HG03571 (cell line): ENCODE results near the gene MAGI2.
"Not testable (repeated sequence)": the region's sequence is repeated elsewhere in the genome, so short reads cannot be mapped to it uniquely, and the experiment has no call there.

Source experiments
- ATAC-seq: cut with Tn5 transposase; IDR thresholded peaks from one replicate; pipeline ENCODE4 v1.9.1; 2021; ENCODE audit not compliant: unreplicated experiment

The MAGI2 gene

DNA sequence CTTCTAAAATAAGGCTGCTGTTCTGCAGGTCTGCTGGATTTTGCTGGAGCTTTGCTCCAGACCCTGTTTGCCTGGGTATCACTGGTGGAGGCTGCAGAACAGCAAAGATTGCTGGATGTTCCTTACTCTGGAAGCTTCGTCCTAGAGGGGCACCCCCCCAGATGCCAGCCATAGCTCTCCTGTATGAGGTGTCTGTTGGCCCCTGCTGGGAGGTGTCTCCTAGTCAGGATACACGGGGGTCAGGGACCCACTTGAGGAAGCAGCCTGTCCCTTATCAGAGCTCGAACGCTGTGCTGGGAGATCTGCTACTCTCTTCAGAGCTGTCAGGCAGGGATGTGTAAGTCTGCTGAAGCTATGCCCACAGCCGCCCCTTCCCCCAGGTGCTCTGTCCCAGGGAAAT lies 382.3 kb downstream of the MAGI2 start:
- ATAC-seq = not testable (repeated sequence)

- ATAC-seq = no peak
Observed at GRCh38 chr7:79064187-79064823, 389.2 kb downstream of the MAGI2 start.

DNA sequence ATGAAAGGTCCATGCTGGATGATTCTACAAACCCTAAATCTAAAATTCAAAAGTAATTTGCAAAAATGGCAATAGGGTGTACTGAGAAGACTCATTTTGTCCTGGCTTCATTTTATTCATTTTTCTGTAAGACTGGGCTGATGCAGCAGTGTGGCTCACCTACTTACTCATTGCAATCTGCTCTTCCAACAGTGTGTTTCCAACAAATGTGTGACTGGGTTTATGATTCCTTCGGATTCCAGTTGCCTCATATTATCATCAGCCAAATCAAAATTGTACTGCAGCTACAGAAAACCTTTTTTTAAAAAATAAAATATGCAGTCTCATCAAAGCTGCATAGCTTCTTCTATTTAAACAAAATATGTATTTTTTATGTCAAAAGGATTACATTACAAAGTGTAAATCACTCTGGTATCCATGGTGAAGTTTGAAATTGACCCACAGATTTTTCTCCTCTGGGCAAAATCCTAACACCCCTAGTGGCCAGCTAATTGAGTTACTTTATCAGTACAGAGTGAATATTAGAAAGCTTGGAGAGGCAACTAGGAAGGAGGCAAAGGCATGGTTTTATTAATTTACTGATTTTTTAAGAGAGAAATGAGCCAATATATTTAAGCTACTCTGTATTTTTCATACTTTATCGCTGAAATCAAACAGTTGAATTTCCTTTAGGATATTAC lies 390.3 kb downstream of the MAGI2 start:
- no peak for ATAC-seq

DNA sequence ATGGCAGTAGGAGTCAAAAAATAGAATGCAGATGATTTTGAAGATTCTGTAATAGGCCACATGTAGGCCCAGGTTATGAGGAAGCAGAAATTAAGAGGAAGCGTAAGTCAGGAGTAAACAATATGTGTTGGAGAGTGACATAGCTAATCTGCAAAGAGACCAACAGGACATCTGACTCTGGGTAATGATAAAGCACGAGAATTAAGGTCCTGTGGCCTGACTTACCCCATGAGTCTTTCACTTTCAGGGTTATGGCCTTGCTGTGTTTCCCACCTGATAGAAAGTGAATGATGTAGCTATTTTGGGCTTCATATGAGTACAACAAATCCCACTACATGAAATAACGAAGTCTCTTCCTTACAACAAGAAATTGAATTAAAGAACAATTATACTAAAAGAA lies 393.0 kb downstream of the MAGI2 start:
- no peak for ATAC-seq

- ATAC-seq = no peak
Observed at GRCh38 chr7:79055722-79056415, 397.6 kb downstream of the MAGI2 start.

DNA sequence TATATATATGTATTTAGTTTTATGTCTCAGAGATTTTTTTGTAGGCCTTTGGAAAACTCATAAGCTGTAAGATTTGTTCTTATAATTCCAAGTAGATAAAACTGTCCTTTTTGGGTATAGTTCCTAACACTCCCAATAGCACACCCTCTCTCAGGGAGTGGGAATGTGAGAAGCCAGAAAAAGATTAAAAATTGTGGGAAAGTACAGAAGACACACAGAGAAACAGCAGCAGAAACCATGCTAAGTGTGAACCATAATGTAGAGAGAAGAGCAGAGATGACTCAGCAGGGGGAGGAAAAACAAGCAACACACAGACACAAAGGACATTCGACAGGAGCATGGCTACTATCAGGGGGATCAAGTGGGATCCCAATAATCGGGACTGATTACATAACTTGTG lies 401.6 kb downstream of the MAGI2 start:
- ATAC-seq = no peak

DNA sequence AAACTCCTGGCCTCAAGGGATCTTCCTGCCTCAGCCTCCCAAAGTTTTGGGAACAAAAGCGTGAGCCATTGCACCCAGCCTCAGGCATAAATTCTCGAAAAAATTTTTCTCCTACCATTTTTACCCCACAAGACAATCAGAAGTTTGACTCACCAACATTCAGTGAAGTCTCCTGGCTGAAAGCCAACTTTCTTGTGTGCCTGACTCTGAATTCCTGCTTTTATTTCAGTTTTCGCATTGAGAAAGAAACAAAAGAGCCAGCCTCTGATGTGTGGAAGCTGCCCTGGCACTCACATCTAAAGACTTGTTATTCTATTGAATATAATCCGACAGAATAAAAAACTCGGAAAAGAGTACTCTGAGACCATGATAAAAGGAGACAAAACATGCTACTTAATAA lies 402.9 kb downstream of the MAGI2 start:
- ATAC-seq = no peak

GRCh38 chr7:79046061-79046460 lies 407.4 kb downstream of the MAGI2 start:
- no peak for ATAC-seq

GRCh38 chr7:79037001-79037400 lies 416.5 kb downstream of the MAGI2 start:
- no peak for ATAC-seq

- ATAC-seq = no peak
Observed at GRCh38 chr7:79036356-79036755, 417.1 kb downstream of the MAGI2 start.

DNA sequence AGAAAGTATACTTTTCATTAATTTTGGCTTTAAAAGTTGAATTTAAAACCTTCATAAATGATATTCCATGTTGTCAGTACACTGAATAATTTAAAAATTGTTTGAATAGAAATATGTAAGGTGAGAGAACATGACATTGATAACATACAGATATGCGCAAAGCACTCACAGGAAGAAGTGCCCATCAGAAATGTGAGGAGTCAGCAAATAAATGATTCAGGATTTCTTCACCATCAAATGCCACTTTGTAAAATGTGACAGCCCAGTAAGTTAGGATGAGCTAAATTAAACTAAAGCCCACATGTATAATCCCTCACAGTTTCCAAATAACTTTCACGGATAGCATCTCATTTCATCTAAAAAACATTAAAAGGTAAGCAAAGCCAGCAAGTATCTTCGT lies 417.6 kb downstream of the MAGI2 start:
- ATAC-seq = no peak

DNA sequence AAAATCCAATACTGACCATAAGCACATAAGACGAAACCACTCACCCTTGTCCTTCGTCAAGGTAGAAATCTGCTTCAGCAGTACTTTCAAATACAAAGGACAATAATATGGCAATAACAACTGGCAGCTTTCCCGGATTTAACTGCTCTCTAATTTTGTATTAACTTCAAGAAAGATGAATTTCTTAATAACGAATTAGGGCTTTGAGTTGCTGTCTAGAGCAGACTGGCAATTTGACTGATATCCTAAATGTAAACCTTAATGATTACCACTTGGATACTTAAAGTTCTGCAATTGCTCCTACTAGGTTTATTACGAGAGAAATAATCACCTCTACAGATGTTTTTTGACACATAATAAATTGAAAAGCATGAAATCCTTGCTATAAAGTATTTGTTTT lies 418.7 kb downstream of the MAGI2 start:
- ATAC-seq = no peak

- ATAC-seq = not testable (repeated sequence)
Observed at GRCh38 chr7:79019711-79020110, 433.8 kb downstream of the MAGI2 start.

DNA sequence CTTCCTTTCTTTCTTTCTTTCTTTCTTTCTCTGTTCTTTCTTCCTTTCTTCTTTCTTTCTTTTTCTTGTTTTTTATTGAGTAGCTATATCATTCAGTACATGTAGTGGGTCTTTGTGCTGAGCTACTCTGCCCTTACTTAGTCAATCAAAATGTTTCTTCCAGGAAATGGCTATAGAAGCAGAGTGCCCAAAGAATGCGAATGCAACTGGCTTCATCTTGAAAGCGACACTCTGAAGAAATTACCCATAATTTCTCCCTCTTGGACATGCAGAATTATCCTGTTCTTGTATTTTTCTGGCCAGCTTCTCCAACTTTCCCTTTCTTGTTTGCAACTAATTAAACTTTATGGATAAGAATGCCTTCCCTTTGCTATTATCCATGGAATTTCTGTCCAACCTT lies 441.5 kb downstream of the MAGI2 start:
- ATAC-seq = no peak

- no peak for ATAC-seq
Observed at GRCh38 chr7:79009647-79010046, 443.8 kb downstream of the MAGI2 start.

DNA sequence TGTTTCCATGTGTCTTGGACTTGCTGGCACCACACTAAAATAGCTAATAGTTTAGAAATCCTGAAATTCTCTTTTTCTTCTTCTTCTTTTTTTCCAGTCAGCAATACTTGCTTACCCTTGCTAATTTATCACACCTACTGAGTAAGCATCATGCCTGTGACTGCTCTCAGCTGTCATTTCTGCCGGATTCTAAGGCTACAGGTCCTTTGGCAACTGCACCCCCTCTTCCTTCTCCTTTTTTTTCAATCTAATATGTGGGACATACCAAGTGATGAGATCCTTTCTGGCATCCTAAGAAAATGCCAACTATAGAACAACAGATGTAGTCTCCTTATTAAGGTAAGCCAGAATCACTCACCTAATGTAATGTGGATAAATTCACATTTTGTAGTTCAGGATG lies 444.7 kb downstream of the MAGI2 start:
- no peak for ATAC-seq

DNA sequence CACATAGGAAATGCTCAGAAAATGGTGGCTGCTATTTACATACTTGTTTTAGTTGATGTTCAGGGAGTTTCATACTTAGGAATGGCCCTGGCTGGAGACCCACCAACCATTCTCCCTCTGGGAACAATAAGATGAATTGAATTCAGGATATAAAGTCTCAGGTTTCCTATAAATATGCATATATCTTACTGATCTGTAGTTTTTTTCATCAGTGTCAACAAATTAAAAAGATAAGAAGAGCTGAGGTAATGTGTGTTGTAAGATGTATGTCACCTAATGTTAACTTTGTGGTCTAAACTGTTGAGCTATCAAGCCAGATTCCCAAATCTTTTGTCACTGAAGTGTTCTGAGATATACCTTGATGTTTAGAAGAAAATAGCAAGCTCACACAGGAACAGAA lies 457.5 kb downstream of the MAGI2 start:
- ATAC-seq = no peak

DNA sequence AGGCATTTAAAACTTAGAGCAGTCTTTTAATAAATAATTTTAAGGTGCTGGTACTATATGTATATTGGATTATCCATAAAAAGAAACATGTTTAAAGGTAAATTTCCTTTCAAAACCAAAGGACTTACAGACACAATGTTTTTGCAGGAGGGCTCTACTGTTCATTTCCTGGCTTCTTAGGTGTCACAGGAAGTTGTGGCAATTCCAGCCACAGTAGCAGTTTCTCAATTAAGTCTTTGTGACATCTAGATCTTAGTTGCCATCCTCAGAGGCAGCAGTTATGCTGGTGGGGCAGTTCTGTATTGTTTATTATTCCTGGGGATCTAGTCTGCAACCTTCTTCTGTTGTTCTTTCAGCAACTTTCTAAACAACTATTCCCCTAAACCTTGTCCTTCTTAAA lies 460.1 kb downstream of the MAGI2 start:
- ATAC-seq = no peak

DNA sequence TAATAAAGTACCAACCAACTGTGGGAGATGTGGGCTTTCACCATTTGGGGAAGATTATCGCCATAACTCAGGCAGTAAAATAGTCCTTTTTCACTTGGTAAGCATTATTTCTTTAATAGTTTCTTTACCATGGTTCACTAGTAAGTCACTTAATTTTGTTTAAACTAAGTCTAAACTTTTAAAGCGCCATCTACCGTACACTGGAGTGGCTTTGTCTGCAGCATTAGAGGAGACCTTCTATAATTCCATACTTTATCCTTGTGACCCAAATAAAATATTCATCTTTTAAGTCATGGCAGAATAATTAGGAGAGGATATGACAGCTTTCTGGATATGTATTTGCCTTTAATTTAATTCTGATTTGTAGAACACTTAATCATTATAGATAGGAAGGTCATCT lies 468.0 kb downstream of the MAGI2 start:
- ATAC-seq = no peak

GRCh38 chr7:78983483-78983882 lies 470.0 kb downstream of the MAGI2 start:
- no peak for ATAC-seq

GRCh38 chr7:78970440-78970916 lies 483.0 kb downstream of the MAGI2 start:
- ATAC-seq = no peak

DNA sequence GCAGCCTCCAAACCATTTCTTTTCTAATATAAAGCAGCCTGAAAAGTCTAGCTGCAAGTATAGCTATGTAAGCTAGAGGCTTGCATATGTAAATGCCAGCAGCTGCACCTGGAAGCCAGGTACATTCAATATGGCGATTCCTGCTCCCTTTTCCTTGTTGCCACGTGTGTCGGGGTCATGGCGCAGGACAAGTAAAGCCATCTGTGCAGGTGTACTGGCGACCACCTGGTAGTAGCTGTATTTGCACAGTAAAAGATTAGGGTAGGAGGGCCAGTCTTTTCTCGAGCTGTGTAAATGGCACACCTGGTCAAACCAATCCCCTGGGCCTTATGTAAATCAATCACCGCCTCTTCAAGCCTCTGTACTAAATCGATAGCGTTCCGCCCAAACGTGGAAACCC lies 484.5 kb downstream of the MAGI2 start:
- ATAC-seq = no peak
